GM12892 (cell line): ENCODE results near the gene OR51L1.

Source experiments
- DNase-seq: peaks from one replicate; pipeline ENCODE4 v3.0.0; 2011; ENCODE audit not compliant: insufficient read length
- FAIRE-seq: peaks from 2 replicates; lab custom pipeline; 2011; peaks lifted over from hg19 to GRCh38; lab: Jason Lieb, UNC
- POLR2A ChIP-seq: IDR thresholded peaks from 2 replicates; pipeline ENCODE4 v1.6.1; 2011; ENCODE audit warnings: low read depth, low read length, control low read depth
- POLR2AphosphoS5 ChIP-seq: IDR thresholded peaks from 2 replicates; pipeline ENCODE4 v1.6.1; 2011; ENCODE audit warnings: low read depth, low read length, control low read depth
- TAF1 ChIP-seq: IDR thresholded peaks from 2 replicates; pipeline ENCODE4 v1.6.1; 2011; ENCODE audit warnings: low read depth, mild to moderate bottlenecking, control low read depth, low read length, borderline replicate concordance

The OR51L1 gene

DNA sequence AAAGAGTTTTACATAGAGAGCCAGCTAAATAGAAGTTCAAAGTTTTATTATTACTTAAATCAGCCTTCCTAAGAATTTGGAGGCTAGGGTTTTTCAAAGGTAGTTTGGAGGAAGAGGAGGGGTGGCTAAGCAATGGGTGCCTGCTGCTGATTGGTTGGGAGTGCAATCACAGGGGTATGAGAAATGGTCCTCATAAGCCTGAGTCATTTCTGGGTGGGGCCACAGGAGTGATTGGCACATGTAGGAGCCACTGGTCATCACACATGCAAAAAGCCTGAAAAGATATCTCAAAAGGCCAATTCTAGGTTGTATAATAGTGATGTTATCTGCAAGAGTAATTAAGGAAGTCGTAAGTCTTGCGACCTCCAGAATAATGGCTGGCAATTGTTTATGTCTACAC is 12.9 kb downstream of the OR51L1 start:
- FAIRE-seq (no peak), DNase-seq (no peak)

DNA sequence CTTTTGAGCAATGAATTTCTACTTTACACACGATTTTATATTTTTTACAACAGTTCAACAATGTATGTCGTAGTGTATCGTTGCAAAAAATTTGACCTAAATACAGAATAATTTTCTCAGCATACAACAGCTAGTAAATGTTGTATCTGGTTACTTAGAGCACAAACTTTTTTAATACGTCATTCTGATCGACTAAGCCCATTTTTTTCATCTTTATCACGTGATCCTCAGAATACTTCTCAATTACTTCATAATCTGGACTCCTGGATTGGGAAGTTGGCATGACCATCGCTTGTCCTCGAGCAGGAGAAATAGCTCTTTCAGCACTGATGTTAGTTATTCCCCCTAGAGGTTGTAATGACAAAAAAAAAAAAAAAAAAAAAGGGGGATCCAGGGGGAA is 16.6 kb downstream of the OR51L1 start:
- no peak for DNase-seq
- FAIRE-seq: no peak
- no peak for TF ChIP-seq POLR2A
- no peak for TF ChIP-seq POLR2AphosphoS5
- no peak for TF ChIP-seq TAF1

More for the DNA sequence above, 12.9 kb downstream of the OR51L1 start:
- TF ChIP-seq POLR2AphosphoS5 (no peak), POLR2A (no peak), TAF1 (no peak)

DNA sequence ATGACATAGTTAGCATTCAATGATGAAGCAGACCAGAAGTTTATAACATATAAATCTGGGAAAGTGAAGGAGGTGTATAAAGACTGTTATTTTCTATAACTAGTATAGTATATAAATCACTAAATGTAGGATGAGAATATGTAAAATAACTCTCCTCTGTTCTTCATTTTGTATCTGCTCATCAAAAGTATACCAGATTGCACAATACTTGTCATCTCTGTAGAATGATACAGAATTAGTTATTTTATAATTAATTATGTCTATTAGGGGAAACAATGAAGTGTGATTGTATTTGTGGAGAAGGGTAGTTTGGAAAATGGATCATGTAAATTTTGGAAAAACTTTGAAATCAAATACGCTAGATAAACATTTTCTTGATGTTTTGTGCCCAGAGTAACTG is 18.4 kb downstream of the OR51L1 start:
- no peak for DNase-seq
- no peak for TF ChIP-seq TAF1
- no peak for TF ChIP-seq POLR2AphosphoS5
- TF ChIP-seq POLR2A: no peak
- FAIRE-seq: no peak

DNA sequence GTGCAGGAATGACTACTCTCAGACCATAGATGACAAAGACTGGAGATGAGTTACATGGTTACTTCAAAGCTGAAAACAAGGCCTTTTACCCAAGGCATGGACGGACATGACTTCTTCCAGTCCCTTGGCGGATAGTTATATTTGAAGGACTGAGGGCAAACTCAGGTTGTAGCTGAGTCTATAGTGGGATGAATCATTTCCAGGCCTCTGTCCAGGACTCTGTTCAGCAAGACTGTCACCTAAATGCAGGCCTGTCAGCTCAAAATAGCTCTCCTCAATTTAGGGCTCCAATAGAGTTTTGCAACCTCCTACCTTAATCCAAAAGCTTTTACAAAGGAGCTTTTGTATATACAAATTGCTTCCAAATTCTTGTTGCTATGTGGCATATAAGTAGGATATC is 27.3 kb downstream of the OR51L1 start:
- FAIRE-seq: no peak
- no peak for DNase-seq
- TF ChIP-seq POLR2AphosphoS5: no peak
- no peak for TF ChIP-seq TAF1
- no peak for TF ChIP-seq POLR2A

GRCh38 chr11:5036669-5037068 is 42.0 kb downstream of the OR51L1 start:
- TF ChIP-seq TAF1: no peak
- TF ChIP-seq POLR2AphosphoS5: no peak
- no peak for TF ChIP-seq POLR2A
- no peak for FAIRE-seq
- DNase-seq: no peak

DNA sequence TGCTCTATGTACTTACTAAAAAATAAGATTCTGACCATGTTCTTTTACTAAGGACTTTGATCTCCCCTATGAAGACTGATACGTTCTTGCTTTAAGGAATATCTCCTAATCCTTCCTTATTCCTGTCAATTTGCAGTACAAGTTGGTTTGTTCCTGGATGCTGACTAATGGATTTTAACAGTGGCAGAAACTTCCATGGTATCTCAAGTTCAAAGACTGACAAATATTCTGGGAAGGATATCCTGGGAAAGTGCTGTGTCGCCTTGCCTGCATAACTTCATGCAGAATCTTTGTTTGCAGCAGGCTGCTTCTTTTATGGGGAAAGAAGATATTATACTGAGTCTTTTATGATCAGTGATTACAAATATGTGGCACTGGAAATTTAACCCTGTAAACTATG is 43.3 kb downstream of the OR51L1 start:
- DNase-seq (no peak), FAIRE-seq (no peak)
- TF ChIP-seq POLR2A (no peak), POLR2AphosphoS5 (no peak), TAF1 (no peak)

DNA sequence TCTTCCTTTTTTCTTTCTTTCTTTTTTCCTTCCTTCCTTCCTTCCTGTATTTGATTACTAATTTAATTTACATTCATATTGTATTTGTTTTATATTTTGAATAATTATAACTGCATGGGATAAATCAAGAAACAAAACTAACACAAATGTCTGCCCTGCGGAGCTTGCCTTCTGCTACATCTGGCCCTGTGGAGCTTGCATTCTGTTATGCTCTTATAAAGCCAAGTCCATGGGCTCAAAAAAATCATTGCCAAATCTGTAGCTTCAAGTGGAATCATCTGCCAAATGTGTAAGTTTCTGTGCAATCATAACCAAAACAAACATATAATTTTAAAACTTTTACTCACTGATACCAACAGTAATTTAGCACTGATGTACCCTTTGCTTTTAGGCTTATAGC is 43.7 kb downstream of the OR51L1 start:
- TF ChIP-seq TAF1: no peak
- no peak for TF ChIP-seq POLR2AphosphoS5
- no peak for TF ChIP-seq POLR2A
- no peak for DNase-seq
- no peak for FAIRE-seq

- TF ChIP-seq POLR2A (no peak), POLR2AphosphoS5 (no peak), TAF1 (no peak)
- DNase-seq (no peak), FAIRE-seq (no peak)
Observed at GRCh38 chr11:5040876-5041275, 46.2 kb downstream of the OR51L1 start.

DNA sequence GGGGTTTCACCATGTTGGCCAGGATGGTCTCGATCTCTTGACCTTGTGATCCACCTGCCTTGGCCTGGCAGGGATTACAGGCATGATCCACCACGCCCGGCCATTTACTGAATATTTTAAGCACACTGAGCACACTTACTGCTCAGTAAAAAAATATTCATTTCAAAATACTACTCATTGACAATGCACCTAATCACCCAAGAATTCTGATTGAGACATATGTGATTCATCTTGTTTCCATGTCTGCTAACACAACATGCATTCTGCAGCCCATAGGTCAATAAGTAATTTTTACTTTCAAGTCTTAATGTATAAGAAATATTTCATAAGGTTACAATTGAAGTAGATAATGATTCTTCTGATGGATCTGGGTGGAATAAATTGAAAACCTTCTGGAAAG is 47.4 kb downstream of the OR51L1 start:
- FAIRE-seq (no peak), DNase-seq (no peak)
- TF ChIP-seq POLR2A (no peak), TAF1 (no peak), POLR2AphosphoS5 (no peak)

- TF ChIP-seq POLR2A: no peak
- no peak for TF ChIP-seq TAF1
- TF ChIP-seq POLR2AphosphoS5: no peak
- no peak for FAIRE-seq
- no peak for DNase-seq
Observed at GRCh38 chr11:5043380-5043779, 48.7 kb downstream of the OR51L1 start.

DNA sequence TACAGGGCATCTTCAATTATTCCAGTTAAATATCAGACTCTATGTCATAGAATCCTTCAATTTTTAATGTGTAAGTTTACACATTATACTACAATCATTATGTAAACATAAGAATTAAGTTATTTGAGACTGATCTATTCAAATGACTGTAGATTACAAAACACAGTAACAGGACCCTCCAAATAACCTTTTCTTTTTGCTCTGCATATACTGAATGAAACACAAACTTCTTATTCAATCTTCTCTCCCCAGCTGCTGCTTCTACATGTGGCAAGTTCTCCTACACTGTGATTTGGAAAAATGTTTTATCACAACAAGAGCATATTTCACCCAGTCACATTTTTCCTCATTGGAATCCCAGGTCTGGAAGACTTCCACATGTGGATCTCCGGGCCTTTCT is 51.6 kb downstream of the OR51L1 start, which contains the start of gene OR52J3:
Gene OR52J3, plus strand, starts transcription at position 301 of the 400 bp plus-strand sequence. Its CDS starts 0 bp downstream, at position 301.
- FAIRE-seq: no peak
- no peak for TF ChIP-seq POLR2AphosphoS5
- TF ChIP-seq TAF1: no peak
- TF ChIP-seq POLR2A: no peak
- no peak for DNase-seq

- no peak for TF ChIP-seq TAF1
- TF ChIP-seq POLR2AphosphoS5: no peak
- no peak for TF ChIP-seq POLR2A
- DNase-seq (no peak), FAIRE-seq (no peak)
Observed at GRCh38 chr11:5046754-5047330, 52.2 kb downstream of the OR51L1 start.
